22Rv1 (cell line): Measurements from ENCODE around the gene PRRC2C.

Experiments used
- ZFX ChIP-seq: fragments of 450-650 bp; IDR thresholded peaks from 2 replicates; pipeline ENCODE4 v1.6.1; 2017; ENCODE audit warnings: antibody characterized with exemption, borderline replicate concordance
- TF ChIP-seq, protein P1 (sequence below): fragments of 450-650 bp; IDR thresholded peaks from 2 replicates; pipeline ENCODE4 v1.5.1; 2017; ENCODE audit warnings: mild to moderate bottlenecking

DNA sequence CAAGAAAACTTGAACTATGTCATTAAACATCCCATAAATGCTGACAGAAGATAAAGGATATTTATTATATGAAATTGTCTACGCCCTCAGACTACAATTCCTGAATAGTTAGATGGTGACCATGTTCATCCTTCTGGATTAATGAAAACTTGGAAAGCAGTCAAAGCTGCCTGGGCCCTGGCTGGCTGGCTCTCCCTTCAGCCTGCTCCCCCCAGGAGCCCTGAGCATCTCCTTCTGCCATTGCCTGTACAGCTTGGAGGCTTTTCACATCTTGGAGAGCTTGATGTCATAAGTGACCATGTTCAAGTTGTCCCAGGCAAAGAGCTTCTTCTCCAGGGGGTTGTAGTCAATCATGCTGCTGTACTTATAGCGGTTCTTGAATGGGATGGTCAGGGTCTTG is 150.3 kb downstream of the PRRC2C start:
- TF ChIP-seq, protein P1, sequence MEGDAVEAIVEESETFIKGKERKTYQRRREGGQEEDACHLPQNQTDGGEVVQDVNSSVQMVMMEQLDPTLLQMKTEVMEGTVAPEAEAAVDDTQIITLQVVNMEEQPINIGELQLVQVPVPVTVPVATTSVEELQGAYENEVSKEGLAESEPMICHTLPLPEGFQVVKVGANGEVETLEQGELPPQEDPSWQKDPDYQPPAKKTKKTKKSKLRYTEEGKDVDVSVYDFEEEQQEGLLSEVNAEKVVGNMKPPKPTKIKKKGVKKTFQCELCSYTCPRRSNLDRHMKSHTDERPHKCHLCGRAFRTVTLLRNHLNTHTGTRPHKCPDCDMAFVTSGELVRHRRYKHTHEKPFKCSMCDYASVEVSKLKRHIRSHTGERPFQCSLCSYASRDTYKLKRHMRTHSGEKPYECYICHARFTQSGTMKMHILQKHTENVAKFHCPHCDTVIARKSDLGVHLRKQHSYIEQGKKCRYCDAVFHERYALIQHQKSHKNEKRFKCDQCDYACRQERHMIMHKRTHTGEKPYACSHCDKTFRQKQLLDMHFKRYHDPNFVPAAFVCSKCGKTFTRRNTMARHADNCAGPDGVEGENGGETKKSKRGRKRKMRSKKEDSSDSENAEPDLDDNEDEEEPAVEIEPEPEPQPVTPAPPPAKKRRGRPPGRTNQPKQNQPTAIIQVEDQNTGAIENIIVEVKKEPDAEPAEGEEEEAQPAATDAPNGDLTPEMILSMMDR, result no peak
- TF ChIP-seq ZFX, result no peak
